ENCODE data around the gene SLC25A30.

- TF ChIP-seq CTCF (IDR thresholded peaks at IDR 0.05): no peak
- TF ChIP-seq EZH2 (IDR thresholded peaks at IDR 0.05; ENCODE audit: borderline replicate concordance, insufficient read depth, low read depth, low read length, poor library complexity, severe bottlenecking): no peak
These were observed 68.0 kb downstream of the SLC25A30 start for GRCh38 chr13:45350152-45350551.

Measured in B cell (primary cell).